HepG2 (cell line): ENCODE measurements around the gene FAH. TPM values are rescaled to one million over a fixed set of nuclear protein-coding genes. Genes with fewer than 3 reads are reported as not detected.

Experiments
- BCL6 ChIP-seq: IDR thresholded peaks from 2 replicates; pipeline ENCODE4 v1.6.1; 2016; ENCODE audit warnings: missing genetic modification reagents, missing compliant biosample characterization
- FLYWCH1 ChIP-seq: sonication (generic); formaldehyde crosslinking; IDR thresholded peaks from 2 replicates; pipeline ENCODE4 v1.8.1; 2023; ENCODE audit warnings: mild to moderate bottlenecking, missing genetic modification reagents
- IRF2 ChIP-seq: IDR thresholded peaks from 2 replicates; pipeline ENCODE4 v1.6.1; 2018; ENCODE audit warnings: missing genetic modification reagents, missing compliant biosample characterization
- ISX ChIP-seq: sonication (generic); formaldehyde crosslinking; conservative IDR thresholded peaks from 2 replicates; pipeline ENCODE4 v1.5.0; 2020; ENCODE audit warnings: missing genetic modification reagents
- LBX2 ChIP-seq: sonication (generic); formaldehyde crosslinking; IDR thresholded peaks from 2 replicates; pipeline ENCODE4 v1.5.0; 2020; ENCODE audit warnings: missing genetic modification reagents, mild to moderate bottlenecking, borderline replicate concordance
- MLLT10 ChIP-seq: sonication (generic); formaldehyde crosslinking; IDR thresholded peaks from 2 replicates; pipeline ENCODE4 v1.4.0; 2020; ENCODE audit warnings: missing genetic modification reagents
- PRDM15 ChIP-seq: sonication (generic); formaldehyde crosslinking; IDR thresholded peaks from 2 replicates; pipeline ENCODE4 v1.4.0; 2020; ENCODE audit warnings: missing genetic modification reagents
- SALL2 ChIP-seq: sonication (generic); formaldehyde crosslinking; IDR thresholded peaks from 2 replicates; pipeline ENCODE4 v1.8.1; 2023; ENCODE audit warnings: mild to moderate bottlenecking, missing genetic modification reagents, inconsistent platforms
- SMC3 ChIP-seq: IDR thresholded peaks from 2 replicates; pipeline ENCODE4 v1.6.1; 2011; ENCODE audit warnings: low read length, improper control_type of control experiment
- STAT6 ChIP-seq: sonication (generic); formaldehyde crosslinking; IDR thresholded peaks from 2 replicates; pipeline ENCODE4 v1.4.0; 2020; ENCODE audit warnings: missing genetic modification reagents, mild to moderate bottlenecking, borderline replicate concordance
- THYN1 ChIP-seq: sonication (generic); formaldehyde crosslinking; IDR thresholded peaks from 2 replicates; pipeline ENCODE4 v1.8.1; 2023; ENCODE audit warnings: low read depth, mild to moderate bottlenecking, moderate library complexity, missing genetic modification reagents, borderline replicate concordance
- ZBTB3 ChIP-seq: sonication (generic); formaldehyde crosslinking; IDR thresholded peaks from 2 replicates; pipeline ENCODE4 v1.4.0; 2020; ENCODE audit warnings: low read depth, mild to moderate bottlenecking, moderate library complexity, missing genetic modification reagents, borderline replicate concordance
- ZBTB46 ChIP-seq: sonication (generic); formaldehyde crosslinking; IDR thresholded peaks from 2 replicates; pipeline ENCODE4 v1.4.0; 2020; ENCODE audit warnings: mild to moderate bottlenecking, missing genetic modification reagents, borderline replicate concordance
- ZNF121 ChIP-seq: sonication (generic); formaldehyde crosslinking; IDR thresholded peaks from 2 replicates; pipeline ENCODE4 v1.5.0; 2020; ENCODE audit warnings: mild to moderate bottlenecking, missing genetic modification reagents
- ZNF281 ChIP-seq: sonication (generic); formaldehyde crosslinking; IDR thresholded peaks from 2 replicates; pipeline ENCODE4 v1.4.0; 2020; ENCODE audit warnings: missing genetic modification reagents, borderline replicate concordance
- ZNF3 ChIP-seq: IDR thresholded peaks from 2 replicates; pipeline ENCODE4 v1.7.0; 2017; ENCODE audit warnings: inconsistent platforms
- ZNF530 ChIP-seq: sonication (generic); formaldehyde crosslinking; IDR thresholded peaks from 2 replicates; pipeline ENCODE4 v1.5.0; 2020; ENCODE audit warnings: low read depth, mild to moderate bottlenecking, missing genetic modification reagents
- polyA plus RNA-seq, 8 experiments: library from polyadenylated mRNA; depleted of rRNA in 3 of 8; stranded (reverse) in 7 of 8; unstranded in 1 of 8; fragments of >200 nt; fragmentation: Illumina TruSeq in 4 of 8; extraction: Trizol in 4 of 8; gene quantifications; 2 replicates each; pipeline versions ENCODE4 v1.2.1 to v1.2.3, GENCODE V29; 2011 to 2016; ENCODE audit warnings: low read depth in 4 of 8, missing spikeins in 1 of 8, mixed read lengths in 1 of 8; ENCODE audit not compliant: insufficient read depth in 1 of 8
- total RNA-seq, 5 experiments: library from RNA; depleted of rRNA; stranded (reverse); fragments of >200 nt; fragmentation: Illumina TruSeq; extraction: Trizol; gene quantifications; 2 replicates each; pipeline ENCODE4 v1.2.3, GENCODE V29; 2016; ENCODE audit warnings: low read depth in 1 of 5

The FAH gene
- total and polyA plus RNA-seq, 2 of the 13 experiments (the other 11 are each of a cell fraction or from before 2014, with no cell fraction given): 36.6 to 75.0 TPM

- TF ChIP-seq LBX2 (no peak), SALL2 (CRISPR knock-in tag) (0 out of 2 replicates have a peak, but pooled peaks have one; percentile 21), ZNF281 (CRISPR knock-in tag) (no peak), FLYWCH1 (no peak), IRF2 (CRISPR knock-in tag) (0 out of 2 replicates have a peak, but pooled peaks have one; percentile 35), ISX (CRISPR knock-in tag) (no peak), BCL6 (CRISPR knock-in tag) (no peak), ZBTB46 (no peak), THYN1 (CRISPR knock-in tag) (no peak), STAT6 (no peak), SMC3 (peak; percentile 95), PRDM15 (no peak), MLLT10 (no peak), ZBTB3 (no peak), ZNF3 (CRISPR knock-in tag) (no peak), ZNF121 (CRISPR knock-in tag) (no peak), ZNF530 (no peak)
These were observed 20.4 kb downstream of the FAH start (continued) for GRCh38 chr15:80173022-80173759.
